Measurements from ENCODE around the gene GHR.

- TF ChIP-seq POLR2A (IDR thresholded peaks at IDR 0.05) (no peak), EP300 (IDR thresholded peaks at IDR 0.05) (no peak), POLR2AphosphoS5 (IDR thresholded peaks at IDR 0.05) (no peak)
- TF ChIP-seq, protein P1, sequence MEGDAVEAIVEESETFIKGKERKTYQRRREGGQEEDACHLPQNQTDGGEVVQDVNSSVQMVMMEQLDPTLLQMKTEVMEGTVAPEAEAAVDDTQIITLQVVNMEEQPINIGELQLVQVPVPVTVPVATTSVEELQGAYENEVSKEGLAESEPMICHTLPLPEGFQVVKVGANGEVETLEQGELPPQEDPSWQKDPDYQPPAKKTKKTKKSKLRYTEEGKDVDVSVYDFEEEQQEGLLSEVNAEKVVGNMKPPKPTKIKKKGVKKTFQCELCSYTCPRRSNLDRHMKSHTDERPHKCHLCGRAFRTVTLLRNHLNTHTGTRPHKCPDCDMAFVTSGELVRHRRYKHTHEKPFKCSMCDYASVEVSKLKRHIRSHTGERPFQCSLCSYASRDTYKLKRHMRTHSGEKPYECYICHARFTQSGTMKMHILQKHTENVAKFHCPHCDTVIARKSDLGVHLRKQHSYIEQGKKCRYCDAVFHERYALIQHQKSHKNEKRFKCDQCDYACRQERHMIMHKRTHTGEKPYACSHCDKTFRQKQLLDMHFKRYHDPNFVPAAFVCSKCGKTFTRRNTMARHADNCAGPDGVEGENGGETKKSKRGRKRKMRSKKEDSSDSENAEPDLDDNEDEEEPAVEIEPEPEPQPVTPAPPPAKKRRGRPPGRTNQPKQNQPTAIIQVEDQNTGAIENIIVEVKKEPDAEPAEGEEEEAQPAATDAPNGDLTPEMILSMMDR (IDR thresholded peaks at IDR 0.05): no peak
These were observed 268.2 kb downstream of the GHR start for GRCh38 chr5:42691413-42691937.
